Thyroid gland (tissue), 4 donors: Measurements from ENCODE around the gene SETBP1.

Source experiments
- CTCF ChIP-seq, 6 experiments: fragments of 200-600 bp in 3 of 6; fragments of 450-650 bp in 3 of 6; sonication (generic) in 3 of 6; IDR thresholded peaks; one replicate each; pipeline ENCODE4 v1.5.1; 2016 to 2019; ENCODE audit warnings: antibody characterized with exemption in 6 of 6, mild to moderate bottlenecking in 2 of 6, inconsistent platforms in 1 of 6, moderate library complexity in 1 of 6
- POLR2A ChIP-seq, 2 donors: fragments of 450-650 bp; IDR thresholded peaks; one replicate each; pipeline ENCODE4 v1.6.1; 2017; ENCODE audit warnings: antibody characterized with exemption in 2 of 2, mild to moderate bottlenecking in 2 of 2, moderate library complexity in 1 of 2

GRCh38 chr18:44763327-44763726 lies 82.6 kb downstream of the SETBP1 start:
- TF ChIP-seq POLR2A (IDR thresholded peaks at IDR 0.05) (no peak), CTCF (IDR thresholded peaks at IDR 0.05) (no peak)
